Colonic mucosa (tissue), 4 donors: ENCODE data around the gene MAPRE3. TPM values are rescaled to one million over a fixed set of nuclear protein-coding genes. Genes with fewer than 3 reads are reported as not detected.
A peak's percentile ranks its signal among the peaks of the same experiment; 100 is the strongest.

ENCODE experiments used
- DNase-seq: peaks from one replicate; pipeline ENCODE4 v3.0.0-alpha.2; 2020
- H3K27ac ChIP-seq: fragments of 200-600 bp; one replicate; pipeline ENCODE4 v1.8.0; 2021
- H3K27me3 ChIP-seq: fragments of 200-600 bp; one replicate; pipeline ENCODE4 v1.8.0; 2021
- H3K36me3 ChIP-seq: fragments of 200-600 bp; one replicate; pipeline ENCODE4 v1.8.0; 2021
- H3K4me1 ChIP-seq: fragments of 200-600 bp; one replicate; pipeline ENCODE4 v1.8.0; 2021; ENCODE audit warnings: mild to moderate bottlenecking
- H3K4me3 ChIP-seq: fragments of 200-600 bp; one replicate; pipeline ENCODE4 v1.8.0; 2021
- H3K9ac ChIP-seq, 2 donors: one replicate each; pipeline ENCODE4 v1.7.0; 2013; ENCODE audit warnings: control low read depth in 2 of 2, low read depth in 2 of 2, low read length in 2 of 2
- H3K9me3 ChIP-seq: fragments of 200-600 bp; one replicate; pipeline ENCODE4 v1.8.0; 2021
- intact Hi-C: fragments of 100-400 bp; cut with DNase I; formaldehyde crosslinking; loops from one replicate; pipeline ENCODE4 v1.14.1; 2022
- total RNA-seq, 2 donors: library from RNA; stranded (reverse); fragmentation: NEBNext Ultra II Directional in 1 of 2; extraction: Animal tissue kit (Norgen Biotek cat#: 25700) in 1 of 2; gene quantifications; one replicate each; pipeline ENCODE4 v1.2.1, GENCODE V29; 2021
- TF ChIP-seq, protein P1 (sequence below): fragments of 200-600 bp; IDR thresholded peaks from one replicate; pipeline ENCODE4 v1.8.0; 2022; ENCODE audit warnings: antibody characterized with exemption, mild to moderate bottlenecking
- donor health status: healthy.
- donor health status: DM: no; HTN: no; CAD: no.
- donor health status: DM: no; HTN: no; CAD: no.

MAPRE3 gene
- total RNA-seq, 2 donors from 2014 or later, result 21.6 to 22.0 TPM

GRCh38 chr2:27076323-27076722 lies 105.9 kb downstream of the MAPRE3 start:
- no peaks in the 10 kb centered on the region for H3K27me3 ChIP-seq
- peak overlapping the region; percentile 95 for H3K27ac ChIP-seq
- no peaks in the 10 kb centered on the region for H3K9me3 ChIP-seq
- TF ChIP-seq, protein P1, sequence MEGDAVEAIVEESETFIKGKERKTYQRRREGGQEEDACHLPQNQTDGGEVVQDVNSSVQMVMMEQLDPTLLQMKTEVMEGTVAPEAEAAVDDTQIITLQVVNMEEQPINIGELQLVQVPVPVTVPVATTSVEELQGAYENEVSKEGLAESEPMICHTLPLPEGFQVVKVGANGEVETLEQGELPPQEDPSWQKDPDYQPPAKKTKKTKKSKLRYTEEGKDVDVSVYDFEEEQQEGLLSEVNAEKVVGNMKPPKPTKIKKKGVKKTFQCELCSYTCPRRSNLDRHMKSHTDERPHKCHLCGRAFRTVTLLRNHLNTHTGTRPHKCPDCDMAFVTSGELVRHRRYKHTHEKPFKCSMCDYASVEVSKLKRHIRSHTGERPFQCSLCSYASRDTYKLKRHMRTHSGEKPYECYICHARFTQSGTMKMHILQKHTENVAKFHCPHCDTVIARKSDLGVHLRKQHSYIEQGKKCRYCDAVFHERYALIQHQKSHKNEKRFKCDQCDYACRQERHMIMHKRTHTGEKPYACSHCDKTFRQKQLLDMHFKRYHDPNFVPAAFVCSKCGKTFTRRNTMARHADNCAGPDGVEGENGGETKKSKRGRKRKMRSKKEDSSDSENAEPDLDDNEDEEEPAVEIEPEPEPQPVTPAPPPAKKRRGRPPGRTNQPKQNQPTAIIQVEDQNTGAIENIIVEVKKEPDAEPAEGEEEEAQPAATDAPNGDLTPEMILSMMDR, result no peak
- no peak for DNase-seq
- peaks cover 11% of the 10 kb centered on the region for H3K4me1 ChIP-seq
- H3K4me3 ChIP-seq, result no peak overlapping the region
- intact Hi-C loops, result no loop called here
- no peak overlapping the region for H3K9ac ChIP-seq
- H3K36me3 ChIP-seq, result no peaks in the 10 kb centered on the region

Other genes with a start within 250 kb of the MAPRE3 start
- gene SLC35F6, start 206.4 kb upstream of the MAPRE3 start, total RNA-seq, result 10 to 100 TPM; 24.8 to 29.1 TPM
- gene CENPA, start 184.6 kb upstream of the MAPRE3 start, total RNA-seq, result 10 to 100 TPM in 1 of 2 donors, 1 to 10 TPM in 1; 6.5 to 22.7 TPM
- under 1 TPM; 0.24 to 0.35 TPM for gene DPYSL5, start 122.5 kb upstream of the MAPRE3 start, total RNA-seq
- gene TMEM214, start 62.3 kb downstream of the MAPRE3 start, total RNA-seq, result 100 to 1,000 TPM in 1 of 2 donors, 10 to 100 TPM in 1; 76.6 to 121 TPM
- 10 to 100 TPM; 15.1 to 16.8 TPM for gene AGBL5, start 81.0 kb downstream of the MAPRE3 start, total RNA-seq
- gene OST4, start 101.0 kb downstream of the MAPRE3 start, total RNA-seq, result 100 to 1,000 TPM; 272 to 331 TPM
- gene EMILIN1, start 108.0 kb downstream of the MAPRE3 start, total RNA-seq, result 10 to 100 TPM; 20.2 to 43.0 TPM
- 10 to 100 TPM in 1 of 2 donors, 1 to 10 TPM in 1; 8.9 to 20.3 TPM for gene KHK, start 116.1 kb downstream of the MAPRE3 start, total RNA-seq
- 1 to 10 TPM; 1.3 to 3.1 TPM for gene CGREF1, start 148.5 kb downstream of the MAPRE3 start, total RNA-seq
- gene ABHD1, start 153.2 kb downstream of the MAPRE3 start, total RNA-seq, result not detected
- gene PREB, start 164.0 kb downstream of the MAPRE3 start, total RNA-seq, result 10 to 100 TPM; 42.7 to 72.1 TPM
- not detected for gene PRR30, start 168.8 kb downstream of the MAPRE3 start, total RNA-seq
- gene TCF23, start 178.4 kb downstream of the MAPRE3 start, total RNA-seq, result under 1 TPM; 0.05 to 0.07 TPM
- gene ATRAID, start 241.4 kb downstream of the MAPRE3 start, total RNA-seq, result 10 to 100 TPM; 80.7 to 83.4 TPM
- gene SLC5A6, start 241.6 kb downstream of the MAPRE3 start, total RNA-seq, result 10 to 100 TPM; 19.4 to 57.5 TPM
- 10 to 100 TPM; 11.1 to 49.1 TPM for gene CAD, start 246.7 kb downstream of the MAPRE3 start, total RNA-seq